GM19351 (cell line): ENCODE data around the gene SND1.
"Not testable (repeated sequence)": the region's sequence is repeated elsewhere in the genome, so short reads cannot be mapped to it uniquely, and the experiment has no call there.

ENCODE experiments used
- ATAC-seq: cut with Tn5 transposase; IDR thresholded peaks from one replicate; pipeline ENCODE4 v1.9.1; 2021; ENCODE audit warnings: mild to moderate bottlenecking, moderate library complexity; ENCODE audit not compliant: unreplicated experiment

The SND1 gene

DNA sequence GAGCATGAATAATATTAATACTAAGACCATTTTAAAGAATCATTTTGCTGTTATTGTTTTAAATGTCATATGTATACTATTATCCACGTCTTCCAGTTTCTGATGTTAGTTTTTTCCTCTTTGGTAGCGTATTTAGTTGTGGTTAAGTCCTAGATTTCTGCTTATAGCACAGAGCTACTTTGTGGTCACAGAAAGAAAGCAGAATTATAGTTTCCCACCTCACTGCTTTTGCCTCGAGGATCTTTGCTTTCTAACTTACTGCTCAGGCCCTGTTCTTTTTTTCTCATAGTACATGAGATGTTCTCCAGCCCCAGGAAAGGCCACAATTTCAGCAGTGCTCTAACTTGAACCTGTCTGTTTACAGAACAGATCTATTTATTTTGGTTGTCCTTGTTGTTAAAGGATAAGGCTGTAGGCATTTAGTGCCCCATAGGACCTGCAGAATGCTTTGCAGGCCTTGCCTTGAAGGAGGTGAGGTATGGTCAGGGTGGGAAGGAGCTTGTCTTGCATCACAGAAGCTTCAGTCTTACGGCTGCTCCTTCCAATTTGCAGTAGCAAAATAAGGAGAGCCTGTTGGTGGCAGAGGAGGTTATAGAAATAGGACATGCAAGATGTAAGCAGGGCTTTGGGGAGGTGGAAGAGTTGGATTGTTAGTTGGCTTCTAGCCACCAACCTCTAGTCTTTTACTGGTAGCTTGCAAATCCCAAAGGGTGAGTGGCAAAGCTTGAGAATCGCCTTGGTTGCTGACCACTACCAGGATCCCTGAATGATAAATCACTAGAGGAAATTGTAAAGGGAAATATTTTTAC, 250.1 kb downstream of the SND1 start:
- peak; percentile 45 for ATAC-seq

DNA sequence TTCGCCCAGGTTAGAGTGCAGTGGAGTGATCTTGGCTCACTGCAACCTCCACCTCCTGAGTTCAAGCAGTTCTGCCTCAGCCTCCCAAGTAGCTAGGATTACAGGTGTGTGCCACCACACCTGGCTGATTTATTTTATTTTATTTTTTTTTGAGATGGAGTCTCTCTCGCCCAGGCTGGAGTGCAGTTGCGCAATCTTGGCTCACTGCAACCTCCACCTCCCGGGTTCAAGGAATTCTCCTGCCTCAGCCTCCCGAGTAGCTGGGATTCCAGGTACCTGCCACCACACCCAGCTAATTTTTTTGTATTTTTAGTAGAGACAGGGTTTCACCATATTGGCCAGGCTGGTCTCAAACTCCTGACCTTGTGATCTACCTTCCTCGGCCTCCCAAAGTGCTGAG, 250.8 kb downstream of the SND1 start:
- ATAC-seq: not testable (repeated sequence)

DNA sequence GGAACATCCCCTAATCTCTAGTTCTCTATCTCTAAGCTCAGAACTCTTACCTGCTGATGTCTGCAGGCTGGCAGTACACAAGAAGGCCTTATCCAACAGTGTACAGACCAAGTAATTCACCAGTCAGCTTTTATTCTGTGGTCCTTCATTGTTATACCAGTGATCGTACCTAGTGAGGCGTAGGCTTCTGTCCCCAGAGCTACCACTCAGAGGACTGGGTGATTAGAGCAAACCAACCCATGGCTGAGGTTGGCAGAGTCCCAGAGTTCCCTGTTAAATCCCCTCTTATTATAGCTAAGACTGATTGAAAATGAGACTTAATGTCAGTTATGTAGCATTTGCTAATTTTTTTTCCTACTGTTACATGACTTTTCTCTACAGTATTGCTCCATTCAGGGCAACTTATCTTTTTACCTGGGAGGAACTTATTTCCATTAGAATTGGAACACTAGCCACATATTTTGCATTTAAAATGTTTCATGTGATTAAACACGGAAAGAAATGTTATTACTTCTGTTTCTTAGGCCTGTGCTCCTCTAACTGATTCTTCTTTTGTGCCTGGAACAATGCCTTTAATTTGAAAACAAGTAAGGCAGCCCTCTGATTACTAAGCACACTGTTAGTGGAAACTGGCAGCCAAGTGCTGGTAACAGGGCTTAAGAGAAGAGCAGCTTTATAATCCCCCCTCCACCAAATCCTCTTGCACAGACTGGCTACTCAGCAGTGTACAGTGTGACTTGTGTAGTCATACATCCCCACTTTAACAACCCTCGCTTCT, 252.1 kb downstream of the SND1 start:
- ATAC-seq: no peak

GRCh38 chr7:127904670-127904985, 252.6 kb downstream of the SND1 start:
- no peak for ATAC-seq

- ATAC-seq: no peak
Measured at GRCh38 chr7:127905021-127905420, 253.0 kb downstream of the SND1 start.

DNA sequence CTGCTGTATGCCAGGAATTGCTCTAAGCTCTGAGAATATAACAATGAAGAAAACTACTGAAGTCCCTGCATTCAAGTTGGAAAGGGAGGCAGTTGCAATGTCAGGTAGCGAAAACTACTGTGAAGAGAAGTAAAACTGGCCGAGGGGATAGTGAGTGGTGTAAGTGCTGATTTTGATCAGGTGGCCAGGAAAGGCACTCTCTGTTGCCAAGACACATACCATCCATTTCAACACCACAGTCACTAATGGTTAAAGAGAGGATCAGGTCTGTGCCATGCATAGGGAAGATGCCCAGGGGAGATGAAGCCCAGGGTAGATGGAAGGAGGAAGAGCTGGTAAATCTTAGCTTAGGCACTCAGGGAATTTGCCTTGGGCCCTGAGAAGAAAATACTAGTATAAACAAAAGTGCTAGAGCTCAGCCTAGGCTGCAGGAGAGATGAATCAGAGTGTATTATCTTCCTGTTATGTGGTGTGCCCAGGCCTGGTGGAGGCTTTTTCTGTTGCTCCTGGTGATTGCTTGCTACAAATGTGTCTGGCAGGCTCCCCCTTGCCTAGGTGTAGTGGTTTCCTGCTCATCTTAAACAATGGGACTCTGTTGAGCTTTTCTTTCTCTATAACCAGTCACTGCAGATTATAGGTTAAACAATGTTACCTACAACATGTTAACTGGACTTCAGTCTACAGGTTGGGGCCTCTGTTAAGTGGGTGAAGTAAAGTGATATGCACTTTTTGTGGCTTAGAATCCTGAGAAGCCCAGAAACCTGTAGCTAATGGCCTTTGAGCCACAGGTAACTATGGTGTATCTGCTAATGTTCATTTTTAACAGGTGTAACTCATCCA, 253.7 kb downstream of the SND1 start:
- ATAC-seq: no peak

GRCh38 chr7:127907110-127908040, 255.4 kb downstream of the SND1 start:
- ATAC-seq: peak; percentile 35

- ATAC-seq: no peak
Measured at GRCh38 chr7:127908430-127909258, 256.6 kb downstream of the SND1 start.

DNA sequence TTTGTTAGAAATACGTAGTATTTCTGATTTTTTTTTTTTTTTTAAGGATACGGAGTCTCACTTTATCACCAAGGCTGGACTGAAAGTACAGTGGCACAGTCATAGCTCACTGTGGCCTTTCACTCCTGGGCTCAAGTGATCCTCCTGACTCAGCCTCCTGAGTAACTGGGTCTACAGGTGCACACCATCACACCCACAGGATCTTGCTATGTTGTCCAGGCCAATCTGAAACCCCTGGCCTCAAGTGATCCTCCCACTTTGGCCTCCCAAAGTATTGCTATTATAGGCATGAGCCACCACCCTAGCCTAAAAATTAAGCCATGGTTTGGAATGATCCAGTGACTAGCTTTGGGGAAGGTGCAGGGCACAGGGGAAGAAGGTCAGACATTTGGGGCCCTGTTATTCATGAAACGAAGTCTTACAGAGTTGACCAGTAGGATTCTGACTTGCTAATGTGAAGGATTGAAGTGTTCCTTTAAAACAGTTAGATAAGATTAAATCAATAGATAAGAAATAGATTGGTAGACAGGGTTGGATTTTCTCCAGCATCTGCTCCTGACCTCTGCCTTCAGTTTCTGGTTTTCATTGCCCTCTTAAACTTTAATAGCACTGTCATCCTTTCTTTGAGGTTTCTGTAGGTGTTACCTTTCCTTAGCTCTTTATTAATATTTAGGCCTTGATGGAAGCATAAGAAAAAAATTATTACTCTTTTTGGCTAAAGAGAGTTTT, 257.6 kb downstream of the SND1 start:
- ATAC-seq: no peak

GRCh38 chr7:127910670-127911069, 258.7 kb downstream of the SND1 start:
- ATAC-seq: no peak

- ATAC-seq: peak; percentile 78
Measured at GRCh38 chr7:127911968-127912511, 260.0 kb downstream of the SND1 start.

DNA sequence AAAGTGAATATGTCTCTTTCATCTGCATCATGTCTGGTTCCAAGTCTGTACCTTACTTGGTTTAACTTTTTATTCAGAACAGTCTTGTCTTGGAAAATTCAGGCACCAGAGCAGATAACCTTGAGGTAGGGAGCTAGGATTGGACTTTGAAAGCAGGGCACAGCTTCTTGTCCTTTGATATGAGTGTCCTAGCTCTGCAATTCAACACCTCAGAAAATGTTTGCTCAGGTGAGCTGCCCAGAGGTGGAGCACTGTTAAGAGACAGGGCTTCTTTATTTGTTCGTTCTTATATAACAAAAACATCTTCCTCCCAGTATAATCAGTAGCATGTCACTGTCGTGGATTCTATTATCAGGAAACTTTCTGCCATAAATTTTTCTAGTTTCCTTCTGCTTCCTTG, 260.9 kb downstream of the SND1 start:
- ATAC-seq: no peak

DNA sequence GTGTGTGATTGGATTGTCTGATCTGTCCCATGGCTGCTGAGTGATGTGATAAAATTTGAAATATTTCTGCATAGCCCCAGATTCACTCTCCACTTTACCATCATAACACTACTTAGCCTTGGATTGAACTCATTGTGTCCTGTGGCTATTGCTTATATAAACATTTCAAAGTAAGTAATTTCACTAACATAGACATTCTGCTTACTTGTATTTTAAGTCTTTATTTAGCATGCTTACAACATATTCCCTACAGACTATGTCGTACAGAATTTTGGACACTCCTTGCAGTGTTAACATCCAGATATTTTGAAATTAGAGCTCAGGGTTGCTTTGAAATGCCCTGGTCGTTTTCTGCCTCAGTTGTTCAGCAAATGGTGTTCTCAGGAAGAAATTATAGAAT, 261.7 kb downstream of the SND1 start:
- ATAC-seq: no peak

- ATAC-seq: no peak
Measured at GRCh38 chr7:127914693-127915092, 262.7 kb downstream of the SND1 start.

- ATAC-seq: no peak
Measured at GRCh38 chr7:127916735-127917134, 264.7 kb downstream of the SND1 start.

- no peak for ATAC-seq
Measured at GRCh38 chr7:127918130-127918529, 266.1 kb downstream of the SND1 start.

GRCh38 chr7:127920787-127921438, 268.9 kb downstream of the SND1 start:
- no peak for ATAC-seq

DNA sequence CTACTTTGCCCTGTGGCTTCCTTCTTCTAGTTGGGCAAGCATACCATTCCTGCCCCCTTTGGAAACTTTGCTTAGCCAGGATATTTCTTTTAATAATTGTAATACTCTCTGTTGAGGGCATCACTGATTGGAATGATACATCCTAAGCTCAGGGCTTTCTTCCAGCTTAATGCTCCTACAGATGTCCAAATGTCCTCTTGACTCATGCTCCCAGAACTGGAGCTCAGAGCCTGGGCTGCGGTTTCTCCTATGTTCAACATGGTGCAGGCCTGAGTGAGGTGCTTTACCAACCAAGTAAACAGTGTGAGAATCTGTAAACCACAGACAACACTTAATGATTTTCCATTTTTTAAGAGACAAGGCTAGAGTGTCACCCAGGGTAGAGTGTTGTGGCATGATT, 270.7 kb downstream of the SND1 start:
- no peak for ATAC-seq
